ENCODE results near the gene COL4A2.

COL4A2 gene

DNA sequence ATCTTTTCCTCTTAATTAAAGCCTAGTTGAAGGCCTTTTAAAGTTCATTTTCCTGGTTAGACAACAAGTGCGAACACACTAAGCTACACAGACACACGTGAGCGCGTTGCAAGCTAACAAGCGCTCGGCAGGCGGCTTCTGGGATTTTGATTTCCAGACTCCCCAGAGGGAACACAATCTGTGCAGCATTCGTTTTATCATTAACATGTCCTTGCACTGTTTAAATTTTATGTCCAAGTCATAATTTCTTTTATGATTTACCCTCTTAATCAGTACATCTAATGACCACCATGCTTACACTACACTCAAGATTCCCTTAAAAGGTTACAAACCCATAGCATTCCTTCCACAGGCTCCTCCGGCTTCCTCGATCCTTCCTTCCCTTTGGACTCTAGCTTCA is 16.9 kb upstream of the COL4A2 start:
- DNase-seq (ENCODE audit: low read depth in 3 of 3): no peak

DNA sequence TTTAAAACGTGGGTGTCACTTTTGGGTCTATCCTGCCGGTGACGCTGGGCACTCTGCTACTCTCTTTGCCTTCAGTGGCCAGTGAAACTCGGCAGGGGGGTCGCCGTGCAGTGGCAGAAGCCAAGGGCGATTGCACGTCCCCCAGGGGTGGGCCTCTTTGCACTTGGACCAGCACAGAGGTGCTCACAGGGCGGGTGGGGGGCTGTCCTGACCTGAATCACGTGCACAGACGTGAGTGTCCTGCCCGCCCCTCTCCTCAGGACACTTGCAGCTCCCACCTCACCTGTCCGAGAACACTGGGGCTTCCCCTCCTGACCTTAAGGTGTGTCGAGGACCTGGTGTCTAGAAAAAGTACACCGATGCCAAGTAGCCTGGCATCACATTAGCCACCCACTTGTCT is 16.3 kb upstream of the COL4A2 start:
- DNase-seq (ENCODE audit: low read depth in 3 of 3): no peak

DNA sequence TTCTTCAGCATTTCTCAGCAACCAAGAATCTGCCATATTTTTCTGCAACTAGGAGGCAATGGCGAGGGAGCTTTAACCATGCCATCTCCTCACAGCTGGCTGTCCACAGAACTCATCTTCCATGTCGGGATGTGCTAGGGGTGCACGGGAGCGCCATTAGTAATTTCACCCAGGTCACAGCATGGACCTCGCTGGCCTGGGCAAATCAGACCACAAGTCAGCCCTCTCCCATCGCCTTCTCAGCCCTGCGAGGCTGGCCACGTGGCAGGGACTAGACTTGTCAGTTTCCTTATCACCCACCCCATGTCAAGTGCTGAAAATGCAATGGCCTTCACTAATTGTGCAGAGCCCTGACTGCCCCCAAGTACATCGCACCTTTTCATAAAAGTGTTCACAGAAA is 15.8 kb upstream of the COL4A2 start:
- no peak for DNase-seq (ENCODE audit: low read depth in 3 of 3)

- no peak for DNase-seq (ENCODE audit: low read depth in 3 of 3)
Measured at GRCh38 chr13:110293037-110293436, 14.0 kb upstream of the COL4A2 start.

DNA sequence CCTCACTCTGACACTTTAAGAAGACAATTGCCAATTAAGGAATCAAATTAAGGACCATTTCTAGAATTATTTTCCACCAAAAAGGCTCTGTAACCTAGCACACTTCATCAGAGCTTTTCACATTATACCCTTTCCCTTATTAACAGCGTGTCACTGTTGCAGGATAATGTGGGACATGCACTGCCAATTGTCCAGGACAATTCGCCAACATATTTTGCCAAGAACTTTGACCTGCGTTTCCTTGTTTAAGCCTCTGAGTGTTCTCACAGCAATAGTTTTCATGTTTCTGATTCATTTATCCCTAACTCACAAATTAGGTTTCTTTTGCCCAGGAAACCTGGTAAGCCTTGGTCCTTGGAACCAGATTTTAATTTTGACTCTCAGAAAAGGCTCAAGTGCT is 13.4 kb upstream of the COL4A2 start:
- DNase-seq (ENCODE audit: low read depth in 3 of 3): no peak

GRCh38 chr13:110294146-110294545 is 12.9 kb upstream of the COL4A2 start:
- DNase-seq (ENCODE audit: low read depth in 3 of 3): no peak

DNA sequence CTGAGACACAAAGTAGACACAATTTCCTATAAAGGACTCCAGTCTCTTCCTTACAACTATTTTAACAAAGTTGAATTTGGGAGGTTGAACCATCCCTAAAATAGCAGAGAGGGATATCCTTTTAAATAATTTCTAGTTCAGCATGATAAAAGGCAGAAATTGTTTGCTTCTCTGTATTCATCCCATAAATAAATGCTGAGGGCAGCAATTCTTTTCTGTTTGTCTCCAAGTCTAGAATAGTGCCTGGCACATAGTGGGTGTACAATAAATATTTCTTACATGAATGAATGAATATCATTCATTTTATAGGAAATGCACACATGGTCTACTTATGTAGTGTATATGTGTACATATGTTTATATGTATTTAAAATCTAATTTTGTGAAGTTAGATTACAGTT is 12.5 kb upstream of the COL4A2 start:
- DNase-seq (ENCODE audit: low read depth in 3 of 3): no peak

GRCh38 chr13:110297011-110297410 is 10.1 kb upstream of the COL4A2 start:
- no peak for DNase-seq (ENCODE audit: low read depth in 3 of 3)

DNA sequence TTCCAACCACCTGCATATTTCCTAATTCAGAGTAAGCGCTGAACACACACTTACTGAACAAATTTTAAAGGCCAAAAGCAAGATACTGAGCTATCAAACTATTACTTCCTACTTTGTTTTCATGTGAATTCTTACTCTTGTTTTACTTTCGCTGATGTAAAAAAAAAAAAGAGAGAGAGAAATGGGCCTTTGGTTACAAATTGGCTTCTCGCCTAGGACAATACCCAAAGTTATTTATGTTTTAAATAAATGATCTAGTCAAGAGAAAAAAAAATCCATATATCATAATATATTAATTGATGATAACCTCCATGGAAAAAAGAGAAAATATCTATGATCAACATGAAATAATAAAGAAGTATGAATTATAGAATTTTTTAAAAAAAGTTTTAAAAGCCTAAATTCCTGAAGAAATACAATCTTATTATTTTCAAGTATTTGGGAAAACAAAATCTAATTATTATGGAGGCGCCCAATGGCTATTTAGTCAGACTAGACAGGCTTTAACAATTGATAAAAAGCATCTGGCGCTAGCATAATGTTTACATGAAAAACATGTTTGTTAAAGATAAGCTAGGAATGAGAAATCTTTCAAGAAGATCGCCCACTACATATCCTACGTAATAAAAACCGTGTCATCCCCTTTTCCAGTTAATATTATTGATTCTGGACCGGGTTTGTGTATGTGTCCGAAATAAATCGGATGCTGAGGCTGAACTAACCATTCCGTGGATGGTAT is 9.1 kb upstream of the COL4A2 start:
- DNase-seq (ENCODE audit: low read depth in 3 of 3): no peak

- DNase-seq (ENCODE audit: low read depth in 3 of 3): peak in 2 of 3 donors; percentile 17 to 38
Measured at GRCh38 chr13:110298505-110299282, 8.4 kb upstream of the COL4A2 start.

GRCh38 chr13:110299283-110299840 is 7.7 kb upstream of the COL4A2 start:
- no peak for DNase-seq (ENCODE audit: low read depth in 3 of 3)

DNA sequence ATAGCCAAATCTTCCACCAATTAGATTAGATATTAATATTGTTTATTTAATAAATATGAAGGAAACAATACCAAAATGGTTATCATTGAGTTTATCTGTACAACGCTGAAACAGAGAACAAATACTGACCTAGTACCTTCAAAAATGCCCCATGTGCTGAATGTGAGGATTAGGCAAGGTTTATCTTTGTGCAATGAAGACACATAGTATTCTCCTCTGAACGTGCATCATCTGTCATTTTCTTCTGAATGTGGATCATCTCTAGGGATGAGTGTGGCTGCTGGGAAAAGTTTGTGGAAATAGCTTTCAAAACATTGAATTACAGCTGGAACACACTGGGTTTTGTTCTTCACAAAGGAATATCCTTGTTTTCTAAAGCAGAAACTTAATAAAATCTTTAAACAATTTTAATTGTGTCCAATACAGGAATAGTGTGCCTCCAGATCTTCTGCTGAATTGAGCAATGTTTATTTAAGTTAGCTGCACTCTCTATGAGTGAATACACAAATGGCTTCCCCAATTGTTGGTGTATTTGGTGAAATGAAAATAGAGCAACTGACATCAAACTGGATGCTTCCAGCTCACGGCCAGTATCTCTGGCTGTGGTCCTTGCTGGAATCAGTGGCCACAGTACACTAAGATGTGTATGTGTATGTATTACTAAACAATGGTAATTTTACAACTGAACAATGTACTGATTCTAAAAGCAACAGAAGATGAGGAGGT is 6.8 kb upstream of the COL4A2 start:
- DNase-seq (ENCODE audit: low read depth in 3 of 3): no peak

DNA sequence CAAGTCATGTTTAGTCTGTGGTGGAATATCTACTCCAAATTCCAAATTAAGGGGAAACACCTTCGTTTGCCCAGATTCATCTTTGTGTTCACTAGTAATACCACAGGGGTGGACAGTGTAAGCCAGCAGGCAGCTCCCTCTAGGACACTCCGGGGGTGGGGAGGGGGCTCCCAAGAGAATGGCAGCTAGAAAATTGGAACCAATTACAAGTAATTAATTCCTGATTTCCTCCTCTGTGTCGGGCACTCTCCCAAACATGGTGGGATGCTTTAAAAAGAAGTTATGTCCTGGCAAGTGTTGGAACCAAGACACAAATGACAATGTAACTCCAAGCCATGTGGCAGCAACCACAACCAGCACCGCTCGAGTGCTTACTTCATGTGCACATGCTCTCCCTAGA is 6.0 kb upstream of the COL4A2 start:
- no peak for DNase-seq (ENCODE audit: low read depth in 3 of 3)

- no peak for DNase-seq (ENCODE audit: low read depth in 3 of 3)
Measured at GRCh38 chr13:110301606-110302553, 5.2 kb upstream of the COL4A2 start.

DNA sequence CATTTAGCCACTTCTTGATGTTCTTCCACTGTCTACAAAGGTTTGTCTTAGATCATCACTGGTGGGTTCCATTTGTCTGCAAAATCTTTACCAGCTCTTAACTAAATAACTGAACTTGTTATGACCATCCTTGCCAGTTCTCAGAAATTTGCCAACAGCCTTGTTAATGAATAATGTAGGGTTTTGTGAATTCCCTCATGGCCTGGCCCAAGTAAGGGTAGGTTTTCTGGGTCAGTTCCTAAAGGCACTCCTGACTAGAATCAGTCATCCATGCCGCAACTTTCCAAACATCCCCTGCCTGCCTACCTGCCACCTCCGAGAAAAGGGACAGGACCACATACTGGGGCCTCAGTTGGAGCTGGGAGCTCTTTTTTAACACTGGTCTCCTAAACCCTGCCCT is 4.1 kb upstream of the COL4A2 start:
- DNase-seq (ENCODE audit: low read depth in 3 of 3): no peak

- no peak for DNase-seq (ENCODE audit: low read depth in 3 of 3)
Measured at GRCh38 chr13:110303644-110304043, 3.4 kb upstream of the COL4A2 start.

GRCh38 chr13:110304256-110304655 is 2.8 kb upstream of the COL4A2 start:
- DNase-seq (ENCODE audit: low read depth in 3 of 3): no peak

- no peak for DNase-seq (ENCODE audit: low read depth in 3 of 3)
Measured at GRCh38 chr13:110305001-110305400, 2.1 kb upstream of the COL4A2 start.

- no peak for DNase-seq (ENCODE audit: low read depth in 3 of 3)
Measured at GRCh38 chr13:110305544-110305943, 1.5 kb upstream of the COL4A2 start.

DNA sequence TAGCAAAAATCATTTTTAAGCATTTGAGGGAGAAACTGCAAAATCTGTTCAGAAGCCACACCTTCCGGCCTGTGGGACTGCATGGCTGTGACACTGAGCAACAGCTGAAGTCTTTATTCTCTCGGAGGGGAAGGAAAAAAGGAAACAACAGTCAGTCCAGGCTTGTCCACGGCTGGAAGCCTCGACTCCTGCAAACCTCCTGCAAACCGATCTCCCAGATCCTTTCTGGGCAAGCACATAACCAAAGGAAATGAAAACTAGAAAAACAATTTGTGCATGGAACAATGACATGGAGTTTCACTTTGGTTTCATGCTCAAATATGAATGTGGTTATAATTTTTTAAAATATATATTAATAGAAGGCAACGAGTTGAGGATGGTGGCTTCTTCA is 1.1 kb upstream of the COL4A2 start:
- DNase-seq (ENCODE audit: low read depth in 3 of 3): no peak

DNA sequence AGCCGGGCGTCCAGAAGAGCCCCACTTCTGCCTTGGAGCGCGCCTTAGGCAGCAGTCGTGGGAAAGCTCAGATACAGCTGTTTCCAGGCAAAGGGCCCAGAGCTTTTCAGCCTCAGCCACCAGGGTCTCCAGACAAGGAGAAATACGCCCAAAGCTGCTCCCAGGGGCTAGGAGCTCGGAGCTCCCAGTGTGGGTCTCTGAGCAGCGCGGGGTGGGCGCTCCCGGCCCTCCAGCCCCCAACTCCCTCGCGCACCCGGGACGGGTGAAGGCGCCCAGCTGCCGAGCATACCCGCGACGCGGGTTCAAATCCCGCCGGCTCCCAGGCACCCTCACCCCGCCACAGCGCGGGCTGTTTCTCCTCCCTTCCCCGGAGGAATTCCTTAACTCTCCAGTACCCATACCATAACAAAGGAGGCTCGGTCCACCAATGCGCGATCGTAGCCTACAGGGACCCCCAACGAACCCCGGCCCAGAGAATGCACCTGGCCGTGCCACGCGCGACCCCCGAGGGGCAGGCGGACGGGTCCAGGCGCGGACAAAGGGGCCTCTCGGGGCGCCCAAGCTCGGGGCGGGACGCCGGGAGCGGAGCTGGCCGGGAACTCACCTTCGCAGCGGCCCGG is 634 bp upstream of the COL4A2 start:
- DNase-seq (ENCODE audit: low read depth in 3 of 3): no peak
